Breast epithelium (tissue), 3 donors: ENCODE results near the gene SNAP47.

Experiments
- POLR2A ChIP-seq: fragments of 450-650 bp; IDR thresholded peaks from one replicate; pipeline ENCODE4 v1.6.1; 2016; ENCODE audit warnings: antibody characterized with exemption, mild to moderate bottlenecking, moderate library complexity
- TF ChIP-seq, protein P1 (sequence below), 3 donors: fragments of 450-650 bp; IDR thresholded peaks; one replicate each; pipeline ENCODE4 v1.5.1; 2016 to 2017; ENCODE audit warnings: antibody characterized with exemption in 3 of 3, mild to moderate bottlenecking in 3 of 3, moderate library complexity in 3 of 3

- TF ChIP-seq, protein P1, sequence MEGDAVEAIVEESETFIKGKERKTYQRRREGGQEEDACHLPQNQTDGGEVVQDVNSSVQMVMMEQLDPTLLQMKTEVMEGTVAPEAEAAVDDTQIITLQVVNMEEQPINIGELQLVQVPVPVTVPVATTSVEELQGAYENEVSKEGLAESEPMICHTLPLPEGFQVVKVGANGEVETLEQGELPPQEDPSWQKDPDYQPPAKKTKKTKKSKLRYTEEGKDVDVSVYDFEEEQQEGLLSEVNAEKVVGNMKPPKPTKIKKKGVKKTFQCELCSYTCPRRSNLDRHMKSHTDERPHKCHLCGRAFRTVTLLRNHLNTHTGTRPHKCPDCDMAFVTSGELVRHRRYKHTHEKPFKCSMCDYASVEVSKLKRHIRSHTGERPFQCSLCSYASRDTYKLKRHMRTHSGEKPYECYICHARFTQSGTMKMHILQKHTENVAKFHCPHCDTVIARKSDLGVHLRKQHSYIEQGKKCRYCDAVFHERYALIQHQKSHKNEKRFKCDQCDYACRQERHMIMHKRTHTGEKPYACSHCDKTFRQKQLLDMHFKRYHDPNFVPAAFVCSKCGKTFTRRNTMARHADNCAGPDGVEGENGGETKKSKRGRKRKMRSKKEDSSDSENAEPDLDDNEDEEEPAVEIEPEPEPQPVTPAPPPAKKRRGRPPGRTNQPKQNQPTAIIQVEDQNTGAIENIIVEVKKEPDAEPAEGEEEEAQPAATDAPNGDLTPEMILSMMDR (IDR thresholded peaks at IDR 0.05), result no peak
- no peak for TF ChIP-seq POLR2A
Measured at GRCh38 chr1:227760377-227760776, 25.1 kb downstream of the SNAP47 start.
